A673 (cell line): ENCODE measurements around the gene ADGRD1. TPM values are rescaled to one million over a fixed set of nuclear protein-coding genes. Genes with fewer than 3 reads are reported as not detected.

Experiments
- BruUV-seq: library from RNA; stranded (reverse); fragments of 400-500 nt; replicated peaks from 2 replicates; lab custom pipeline; 2021; lab: Mats Ljungman, UMichigan
- CTCF ChIA-PET: fragments of 300-600 bp; sonication (Branson Sonifier 250); formaldehyde crosslinking; loops from one replicate; lab custom pipeline; 2022; ENCODE audit warnings: antibody characterized with exemption; lab: Charles Lee
- POLR2A ChIA-PET: fragments of 300-600 bp; sonication (Branson Sonifier 250); formaldehyde crosslinking; loops from one replicate; lab custom pipeline; 2022; ENCODE audit warnings: antibody characterized with exemption; ENCODE audit not compliant: low non-redundant PET; lab: Charles Lee
- DNase-seq: peaks from one replicate; pipeline ENCODE4 v3.0.0-alpha.2; 2015; ENCODE audit warnings: low spot score
- H3K27ac ChIP-seq: fragments of 200-600 bp; sonication (generic); 2 replicates; pipeline ENCODE4 v1.5.1; 2016; ENCODE audit warnings: mixed run types, low read depth, mild to moderate bottlenecking, mixed read lengths, antibody characterized with exemption, low read length; ENCODE audit not compliant: poor library complexity, severe bottlenecking
- H3K27me3 ChIP-seq: fragments of 200-600 bp; sonication (generic); replicated peaks from 2 replicates; pipeline ENCODE4 v1.6.1; 2017; ENCODE audit warnings: mixed run types, low read depth, mild to moderate bottlenecking, mixed read lengths, antibody characterized with exemption, low read length; ENCODE audit not compliant: insufficient read depth, poor library complexity
- H3K36me3 ChIP-seq: fragments of 200-600 bp; sonication (generic); 2 replicates; pipeline ENCODE4 v1.6.1; 2016; ENCODE audit warnings: mixed run types, mild to moderate bottlenecking, mixed read lengths, antibody characterized with exemption, low read length; ENCODE audit not compliant: insufficient read depth, poor library complexity, severe bottlenecking
- H3K4me1 ChIP-seq: fragments of 200-600 bp; sonication (generic); 2 replicates; pipeline ENCODE4 v1.6.1; 2017; ENCODE audit warnings: mixed run types, mild to moderate bottlenecking, mixed read lengths, antibody characterized with exemption, low read length; ENCODE audit not compliant: insufficient read depth, poor library complexity, severe bottlenecking
- H3K4me3 ChIP-seq: fragments of 200-600 bp; sonication (generic); 2 replicates; pipeline ENCODE4 v1.5.1; 2016; ENCODE audit warnings: low read depth, mixed run types, mild to moderate bottlenecking, mixed read lengths, low read length; ENCODE audit not compliant: poor library complexity, severe bottlenecking
- H3K9me3 ChIP-seq: fragments of 200-600 bp; sonication (generic); 2 replicates; pipeline ENCODE4 v1.6.1; 2016; ENCODE audit warnings: mixed run types, low read depth, mild to moderate bottlenecking, mixed read lengths, antibody characterized with exemption, low read length; ENCODE audit not compliant: poor library complexity, severe bottlenecking
- EZH2 ChIP-seq: fragments of 200-600 bp; sonication (generic); IDR thresholded peaks from 2 replicates; pipeline ENCODE4 v1.6.1; 2017; ENCODE audit warnings: borderline replicate concordance, low read depth, mild to moderate bottlenecking, mixed read lengths, antibody characterized with exemption, low read length; ENCODE audit not compliant: poor library complexity, severe bottlenecking
- intact Hi-C: fragments of 100-400 bp; cut with micrococcal nuclease; formaldehyde crosslinking; loops from one replicate; pipeline ENCODE4 v1.10.0; 2022; ENCODE audit not compliant: unreplicated experiment
- total RNA-seq: library from RNA; stranded (reverse); gene quantifications from 2 replicates; pipeline ENCODE4 v1.2.3, GENCODE V29; 2021
- TF ChIP-seq, protein P1 (sequence below): fragments of 300-800, 200-600 bp; sonication (generic); conservative IDR thresholded peaks from 2 replicates; pipeline ENCODE4 v1.5.1; 2017; ENCODE audit warnings: low read depth, mild to moderate bottlenecking, antibody characterized with exemption, low read length, moderate library complexity, mixed read lengths

The ADGRD1 gene
- total RNA-seq, 1 experiment from 2014 or later = not detected

DNA sequence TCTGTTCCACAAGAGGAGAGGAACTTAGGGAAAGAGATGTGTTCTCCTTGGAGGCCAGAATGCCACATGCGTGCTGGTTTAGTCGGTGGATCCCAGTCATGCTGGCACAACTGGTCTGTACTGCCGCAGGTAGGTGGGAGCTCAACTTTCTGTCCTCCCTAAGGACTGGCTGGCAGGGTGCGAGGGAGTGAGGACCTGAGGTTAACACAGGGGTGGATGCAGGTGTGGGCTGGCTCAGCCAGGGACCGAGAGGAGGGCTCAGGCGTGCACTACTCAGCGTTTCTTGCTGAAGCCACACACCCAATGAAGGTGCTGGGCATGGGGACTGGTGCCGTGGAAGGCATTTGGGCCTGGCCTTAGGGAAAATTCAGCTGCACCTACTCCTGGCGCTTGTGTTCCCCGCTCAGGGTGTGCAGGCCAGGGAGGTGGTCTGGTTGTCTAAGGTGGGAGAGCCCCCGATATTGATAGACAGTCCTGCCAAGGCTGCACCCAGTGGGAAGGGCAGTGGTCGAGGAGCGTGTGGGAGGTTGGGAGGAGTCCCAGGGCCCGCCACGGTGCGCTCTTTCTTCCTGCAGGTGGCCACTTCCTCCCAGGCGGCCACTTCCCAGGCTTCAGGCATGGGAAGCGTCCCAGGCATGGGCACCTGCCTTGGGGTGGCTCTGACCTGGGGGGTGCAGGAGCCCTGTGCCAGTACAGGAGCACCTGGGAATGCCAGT, 138.4 kb downstream of the ADGRD1 start:
- TF ChIP-seq, protein P1, sequence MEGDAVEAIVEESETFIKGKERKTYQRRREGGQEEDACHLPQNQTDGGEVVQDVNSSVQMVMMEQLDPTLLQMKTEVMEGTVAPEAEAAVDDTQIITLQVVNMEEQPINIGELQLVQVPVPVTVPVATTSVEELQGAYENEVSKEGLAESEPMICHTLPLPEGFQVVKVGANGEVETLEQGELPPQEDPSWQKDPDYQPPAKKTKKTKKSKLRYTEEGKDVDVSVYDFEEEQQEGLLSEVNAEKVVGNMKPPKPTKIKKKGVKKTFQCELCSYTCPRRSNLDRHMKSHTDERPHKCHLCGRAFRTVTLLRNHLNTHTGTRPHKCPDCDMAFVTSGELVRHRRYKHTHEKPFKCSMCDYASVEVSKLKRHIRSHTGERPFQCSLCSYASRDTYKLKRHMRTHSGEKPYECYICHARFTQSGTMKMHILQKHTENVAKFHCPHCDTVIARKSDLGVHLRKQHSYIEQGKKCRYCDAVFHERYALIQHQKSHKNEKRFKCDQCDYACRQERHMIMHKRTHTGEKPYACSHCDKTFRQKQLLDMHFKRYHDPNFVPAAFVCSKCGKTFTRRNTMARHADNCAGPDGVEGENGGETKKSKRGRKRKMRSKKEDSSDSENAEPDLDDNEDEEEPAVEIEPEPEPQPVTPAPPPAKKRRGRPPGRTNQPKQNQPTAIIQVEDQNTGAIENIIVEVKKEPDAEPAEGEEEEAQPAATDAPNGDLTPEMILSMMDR = no peak
- TF ChIP-seq EZH2 = no peak
- ChIA-PET CTCF (no interaction called here), POLR2A (no interaction called here)
- Histone ChIP-seq H3K9me3 (no peaks in the 10 kb centered on the region), H3K27me3 (no peaks in the 10 kb centered on the region), H3K4me1 (no peaks in the 10 kb centered on the region), H3K27ac (no peak overlapping the region), H3K36me3 (no peaks in the 10 kb centered on the region), H3K4me3 (no peak overlapping the region)
- no TSS peak for BruUV-seq
- intact Hi-C loops = no loop called here
- DNase-seq = no peak

DNA sequence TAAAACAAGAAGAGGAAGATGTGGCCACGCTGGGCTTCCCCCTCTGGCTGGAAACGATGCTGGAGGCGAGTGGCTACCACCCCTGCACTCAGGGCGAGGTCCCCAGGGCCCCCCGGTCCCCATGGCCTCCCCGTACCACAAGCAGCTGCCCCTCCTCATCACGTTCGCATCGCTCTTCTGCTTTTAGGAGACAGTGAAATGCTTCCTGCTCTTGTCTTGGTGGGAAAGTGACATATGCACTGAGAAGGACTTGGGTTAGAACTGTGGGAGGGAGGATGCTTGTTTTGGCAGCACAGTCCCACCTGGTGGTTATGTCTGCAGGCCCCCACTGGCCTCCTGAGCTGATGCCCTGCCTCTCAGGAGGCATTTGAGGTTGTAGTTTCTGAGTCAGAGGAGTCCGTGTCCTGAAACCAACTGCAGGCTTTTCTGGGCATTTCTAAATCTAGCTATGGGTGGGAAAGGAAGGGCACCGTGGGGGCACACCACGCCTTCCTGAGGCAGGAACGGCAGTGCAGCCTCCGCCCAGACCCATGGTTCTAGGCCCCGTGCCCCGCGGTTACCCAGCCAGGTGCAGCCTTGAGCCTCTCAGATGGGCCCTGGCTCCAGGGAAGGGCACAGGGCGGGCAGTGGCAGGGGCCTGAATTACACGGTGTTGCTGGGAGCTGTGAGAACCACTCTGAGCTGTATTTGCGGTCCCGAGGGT, 139.3 kb downstream of the ADGRD1 start:
- BruUV-seq = no TSS peak
- CTCF ChIA-PET = no interaction called here

DNA sequence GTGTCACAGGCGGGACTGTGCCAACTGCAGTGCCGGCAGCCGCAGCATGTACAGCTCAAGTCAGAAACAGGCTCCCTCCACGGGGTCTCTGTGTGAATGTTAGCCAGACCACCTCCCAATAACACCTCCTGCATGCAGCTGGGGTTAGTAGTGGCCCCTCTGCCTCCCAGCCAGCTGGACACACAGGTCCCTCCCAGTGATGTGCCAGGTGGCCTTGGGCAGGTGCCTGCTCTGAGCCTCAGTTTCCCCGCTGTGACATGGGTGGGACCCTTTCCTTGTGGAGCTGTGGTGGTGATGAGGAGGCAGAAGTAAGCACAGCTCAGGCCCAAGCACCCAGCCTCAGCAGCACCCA, 139.9 kb downstream of the ADGRD1 start:
- no peak overlapping the region for H3K27ac ChIP-seq
- no peak for DNase-seq
- no peak overlapping the region for H3K4me3 ChIP-seq
- no peaks in the 10 kb centered on the region for H3K4me1 ChIP-seq
- H3K27me3 ChIP-seq = no peaks in the 10 kb centered on the region
- ChIA-PET POLR2A (no interaction called here), CTCF (no interaction called here)
- no peaks in the 10 kb centered on the region for H3K36me3 ChIP-seq
- TF ChIP-seq, protein P1 = no peak
- no peak for TF ChIP-seq EZH2
- H3K9me3 ChIP-seq = no peaks in the 10 kb centered on the region
- no TSS peak for BruUV-seq
- intact Hi-C loops = no loop called here

More for the DNA sequence above, 139.3 kb downstream of the ADGRD1 start:
- TF ChIP-seq EZH2 = no peak
- TF ChIP-seq, protein P1 = no peak
- Histone ChIP-seq H3K27ac (no peak overlapping the region), H3K4me3 (no peak overlapping the region), H3K9me3 (no peaks in the 10 kb centered on the region), H3K4me1 (no peaks in the 10 kb centered on the region), H3K27me3 (no peaks in the 10 kb centered on the region), H3K36me3 (no peaks in the 10 kb centered on the region)
- POLR2A ChIA-PET = no interaction called here
- DNase-seq = no peak
- intact Hi-C loops = no loop called here
